Fibroblast of the aortic adventitia (primary cell): Measurements from ENCODE around the gene CDX4. TPM values are rescaled to one million over a fixed set of nuclear protein-coding genes. Genes with fewer than 3 reads are reported as not detected.

ENCODE experiments used
- DNase-seq: peaks from one replicate; pipeline ENCODE4 v3.0.0-alpha.2; 2010; ENCODE audit warnings: low read depth
- H3K4me3 ChIP-seq: 2 replicates; pipeline ENCODE4 v1.5.1; 2011; ENCODE audit warnings: low read depth, mild to moderate bottlenecking, control low read depth, low read length, moderate library complexity
- CTCF ChIP-seq: IDR thresholded peaks from 2 replicates; pipeline ENCODE4 v1.5.1; 2011; ENCODE audit warnings: mild to moderate bottlenecking, low read length, control low read depth, inconsistent platforms; ENCODE audit not compliant: insufficient read depth
- total RNA-seq: library from RNA; depleted of rRNA; stranded (reverse); fragments of >200 nt; gene quantifications from 2 replicates; pipeline ENCODE4 v1.2.3, GENCODE V29; 2012; ENCODE audit warnings: low replicate concordance

Gene CDX4
- not detected in 2 replicates for total RNA-seq

GRCh38 chrX:73446831-73447230 is at the start of gene CDX4:
CDX4 (plus strand) TSS chrX:73447053; CDS start chrX:73447254, 201 bp downstream.
- TF ChIP-seq CTCF: no peak
- DNase-seq: no peak
- no peak within 1 kb of the TSS for H3K4me3 ChIP-seq

GRCh38 chrX:73398185-73398914 is 48.5 kb upstream of the CDX4 start:
- TF ChIP-seq CTCF: no peak
- no peak for DNase-seq
- H3K4me3 ChIP-seq: no peak overlapping the region

- H3K4me3 ChIP-seq: no peak overlapping the region
- no peak for TF ChIP-seq CTCF
Measured at GRCh38 chrX:73400136-73400748, 46.6 kb upstream of the CDX4 start.

GRCh38 chrX:73401591-73402266 is 45.1 kb upstream of the CDX4 start:
- no peak for TF ChIP-seq CTCF
- DNase-seq: no peak
- no peak overlapping the region for H3K4me3 ChIP-seq

More at GRCh38 chrX:73400136-73400748, 46.6 kb upstream of the CDX4 start:
- DNase-seq: no peak

GRCh38 chrX:73412930-73413329 is 33.9 kb upstream of the CDX4 start:
- no peak for TF ChIP-seq CTCF
- no peak overlapping the region for H3K4me3 ChIP-seq
- no peak for DNase-seq

GRCh38 chrX:73447311-73447794 is 500 bp downstream of the CDX4 start:
- no peak overlapping the region for H3K4me3 ChIP-seq
- no peak for DNase-seq
- no peak for TF ChIP-seq CTCF
